AG09309 (cell line): ENCODE measurements around the gene TRIM56.
A peak's percentile ranks its signal among the peaks of the same experiment; 100 is the strongest.

Experiments
- DNase-seq: peaks from one replicate; pipeline ENCODE4 v3.0.0-alpha.2; 2010; ENCODE audit warnings: low read depth
- H3K4me3 ChIP-seq: 2 replicates; pipeline ENCODE4 v1.5.1; 2011; ENCODE audit warnings: mild to moderate bottlenecking, low read depth, low read length, moderate library complexity; ENCODE audit not compliant: control insufficient read depth
- CTCF ChIP-seq: IDR thresholded peaks from 2 replicates; pipeline ENCODE4 v1.5.1; 2011; ENCODE audit warnings: mild to moderate bottlenecking, low read depth, low read length, inconsistent platforms; ENCODE audit not compliant: insufficient read depth, control insufficient read depth; ENCODE audit errors: missing control alignments

The TRIM56 gene

GRCh38 chr7:101094376-101094775 lies 9.1 kb downstream of the TRIM56 start:
- DNase-seq, result no peak
- TF ChIP-seq CTCF, result no peak
- H3K4me3 ChIP-seq, result no peak overlapping the region

- peak; percentile 77 for TF ChIP-seq CTCF
- DNase-seq, result no peak
- no peak overlapping the region for H3K4me3 ChIP-seq
These were observed 9.6 kb downstream of the TRIM56 start for GRCh38 chr7:101094791-101095375.

- no peak for TF ChIP-seq CTCF
- no peak for DNase-seq
- no peak overlapping the region for H3K4me3 ChIP-seq
These were observed 11.2 kb downstream of the TRIM56 start for GRCh38 chr7:101096331-101096956.

GRCh38 chr7:101096957-101097347 lies 11.7 kb downstream of the TRIM56 start:
- H3K4me3 ChIP-seq, result no peak overlapping the region
- TF ChIP-seq CTCF, result no peak
- DNase-seq, result no peak

GRCh38 chr7:101097561-101097960 lies 12.3 kb downstream of the TRIM56 start:
- no peak for TF ChIP-seq CTCF
- H3K4me3 ChIP-seq, result no peak overlapping the region
- no peak for DNase-seq

- DNase-seq, result peak; percentile 96
- H3K4me3 ChIP-seq, result no peak overlapping the region
- no peak for TF ChIP-seq CTCF
These were observed 14.9 kb downstream of the TRIM56 start for GRCh38 chr7:101099969-101100781.
